ENCODE data around the gene RNASE9.
"Not testable (repeated sequence)": the region's sequence is repeated elsewhere in the genome, so short reads cannot be mapped to it uniquely, and the experiment has no call there.

Gene RNASE9

DNA sequence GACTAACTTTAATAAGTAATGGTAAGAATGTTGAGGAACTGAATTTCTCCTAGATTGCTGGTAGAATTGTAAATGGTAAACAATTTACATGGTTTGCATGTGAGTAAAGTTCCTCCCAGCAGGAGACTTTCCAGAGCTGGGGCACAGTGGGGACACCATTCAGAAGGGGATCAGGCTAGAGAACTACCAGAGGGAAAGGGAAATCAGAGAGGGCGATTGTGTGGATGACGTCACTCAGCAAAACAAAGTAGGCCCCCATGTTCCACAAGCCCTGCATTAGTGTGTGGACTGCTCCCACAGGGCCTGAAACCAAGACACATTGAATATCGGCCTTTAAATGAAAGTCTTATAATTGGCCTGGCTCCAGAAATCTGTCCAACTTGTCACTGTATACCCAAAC, 17.5 kb upstream of the RNASE9 start:
- Histone ChIP-seq H3K79me2 (ENCODE audit: insufficient read depth, low read length) (no peaks in the 10 kb centered on the region), H3K27me3 (ENCODE audit: insufficient read depth, low read length, poor library complexity) (peaks cover 10% of the 10 kb centered on the region), H3K4me3 (ENCODE audit: low read depth in 1 of 2, low read length in 2 of 2) (no peak overlapping the region), H3K4me2 (ENCODE audit: insufficient read depth, low read length) (no peak overlapping the region), H2AFZ (ENCODE audit: low read depth, low read length) (no peak overlapping the region), H3K4me1 (ENCODE audit: insufficient read depth, low read length) (no peaks in the 10 kb centered on the region), H3K9ac (ENCODE audit: low read depth, low read length) (no peak overlapping the region), H3K9me3 (ENCODE audit: insufficient read depth, low read length, severe bottlenecking) (no peaks in the 10 kb centered on the region), H4K20me1 (ENCODE audit: insufficient read depth, low read length) (no peaks in the 10 kb centered on the region), H3K36me3 (ENCODE audit: insufficient read depth, low read length) (no peaks in the 10 kb centered on the region), H3K27ac (ENCODE audit: low read length) (no peak overlapping the region)
- ATAC-seq (ENCODE audit: insufficient read depth, low read depth) (no peak), DNase-seq (no peak)
- TF ChIP-seq EZH2 (IDR thresholded peaks at IDR 0.05; ENCODE audit: borderline replicate concordance, low read depth, low read length, severe bottlenecking) = no peak
- TF ChIP-seq, protein P1, sequence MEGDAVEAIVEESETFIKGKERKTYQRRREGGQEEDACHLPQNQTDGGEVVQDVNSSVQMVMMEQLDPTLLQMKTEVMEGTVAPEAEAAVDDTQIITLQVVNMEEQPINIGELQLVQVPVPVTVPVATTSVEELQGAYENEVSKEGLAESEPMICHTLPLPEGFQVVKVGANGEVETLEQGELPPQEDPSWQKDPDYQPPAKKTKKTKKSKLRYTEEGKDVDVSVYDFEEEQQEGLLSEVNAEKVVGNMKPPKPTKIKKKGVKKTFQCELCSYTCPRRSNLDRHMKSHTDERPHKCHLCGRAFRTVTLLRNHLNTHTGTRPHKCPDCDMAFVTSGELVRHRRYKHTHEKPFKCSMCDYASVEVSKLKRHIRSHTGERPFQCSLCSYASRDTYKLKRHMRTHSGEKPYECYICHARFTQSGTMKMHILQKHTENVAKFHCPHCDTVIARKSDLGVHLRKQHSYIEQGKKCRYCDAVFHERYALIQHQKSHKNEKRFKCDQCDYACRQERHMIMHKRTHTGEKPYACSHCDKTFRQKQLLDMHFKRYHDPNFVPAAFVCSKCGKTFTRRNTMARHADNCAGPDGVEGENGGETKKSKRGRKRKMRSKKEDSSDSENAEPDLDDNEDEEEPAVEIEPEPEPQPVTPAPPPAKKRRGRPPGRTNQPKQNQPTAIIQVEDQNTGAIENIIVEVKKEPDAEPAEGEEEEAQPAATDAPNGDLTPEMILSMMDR (IDR thresholded peaks at IDR 0.05; ENCODE audit: borderline replicate concordance, extremely low read depth, low read length, poor library complexity, severe bottlenecking) = no peak

DNA sequence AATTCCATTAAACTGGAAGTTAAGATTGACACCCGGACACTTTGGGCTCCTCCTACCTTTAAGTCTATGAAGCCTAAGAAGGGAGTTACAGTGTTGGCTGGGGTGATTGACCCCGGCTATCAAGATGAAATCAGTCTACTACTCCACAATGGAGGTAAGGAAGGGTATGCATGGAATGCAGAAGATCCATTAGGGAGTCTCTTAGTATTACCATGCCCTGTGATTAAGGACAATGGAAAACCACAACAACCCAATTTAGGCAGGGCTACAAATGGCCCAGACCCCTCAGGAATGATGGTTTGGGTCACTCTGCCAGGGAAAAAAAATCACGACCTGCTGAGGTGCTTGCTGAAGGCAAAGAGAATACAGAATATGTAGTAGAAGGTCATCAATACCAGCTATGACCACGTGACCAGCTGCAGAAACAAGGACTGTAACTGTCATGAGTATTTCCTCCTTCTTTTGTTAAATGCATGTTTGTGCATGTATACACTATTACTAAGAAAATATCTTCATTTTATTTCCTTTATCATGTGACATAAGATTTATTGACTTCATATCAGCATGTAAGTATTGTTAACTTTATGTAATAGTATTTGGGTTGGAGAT, 11.6 kb upstream of the RNASE9 start:
- not testable (repeated sequence) for H3K4me3 ChIP-seq (ENCODE audit: low read depth in 1 of 2, low read length in 2 of 2); H3K36me3 ChIP-seq (ENCODE audit: insufficient read depth, low read length); H3K9me3 ChIP-seq (ENCODE audit: insufficient read depth, low read length, severe bottlenecking); H3K79me2 ChIP-seq (ENCODE audit: insufficient read depth, low read length); H4K20me1 ChIP-seq (ENCODE audit: insufficient read depth, low read length); H3K4me1 ChIP-seq (ENCODE audit: insufficient read depth, low read length); H3K9ac ChIP-seq (ENCODE audit: low read depth, low read length); H3K27ac ChIP-seq (ENCODE audit: low read length); H2AFZ ChIP-seq (ENCODE audit: low read depth, low read length); DNase-seq; ATAC-seq (ENCODE audit: insufficient read depth, low read depth); H3K27me3 ChIP-seq (ENCODE audit: insufficient read depth, low read length, poor library complexity); H3K4me2 ChIP-seq (ENCODE audit: insufficient read depth, low read length)

DNA sequence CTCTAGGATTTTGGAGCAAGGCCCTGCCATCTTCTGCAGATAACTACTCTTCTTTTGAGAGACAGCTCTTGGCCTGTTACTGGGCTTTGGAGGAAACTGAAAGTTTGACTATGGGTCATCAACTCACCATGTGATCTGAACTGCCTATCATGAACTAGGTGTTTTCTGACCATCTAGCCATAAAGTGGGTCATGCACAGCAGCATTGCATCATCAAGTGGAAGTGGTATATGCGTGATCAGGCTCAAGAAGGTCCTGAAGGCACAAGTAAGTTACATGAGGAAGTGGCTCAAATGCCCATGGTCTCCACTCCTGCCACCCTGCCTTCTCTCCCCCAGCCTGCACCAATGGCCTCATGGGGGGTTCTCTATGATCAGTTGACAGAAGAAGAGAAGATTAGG, 9.9 kb upstream of the RNASE9 start:
- not testable (repeated sequence) for H3K4me1 ChIP-seq (ENCODE audit: insufficient read depth, low read length)

DNA sequence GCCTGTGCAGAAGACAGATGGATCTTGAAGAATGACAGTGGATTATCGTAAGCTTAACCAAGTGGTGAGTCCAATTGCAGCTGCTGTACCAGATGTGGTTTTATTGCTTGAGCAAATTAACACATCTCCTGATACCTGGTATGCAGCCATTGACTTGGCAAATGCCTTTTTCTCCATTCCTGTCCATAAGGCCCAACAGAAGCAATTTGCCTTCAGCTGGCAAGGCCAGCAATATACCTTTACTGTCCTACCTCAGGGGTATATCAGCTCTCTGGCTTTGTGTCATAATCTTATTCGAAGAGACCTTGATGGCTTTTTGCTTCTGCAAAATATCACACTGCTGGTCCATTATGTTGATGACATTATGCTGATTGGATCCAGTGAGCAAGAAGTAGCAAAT, 9.0 kb upstream of the RNASE9 start:
- not testable (repeated sequence) for H3K79me2 ChIP-seq (ENCODE audit: insufficient read depth, low read length); ATAC-seq (ENCODE audit: insufficient read depth, low read depth); H2AFZ ChIP-seq (ENCODE audit: low read depth, low read length); H3K4me2 ChIP-seq (ENCODE audit: insufficient read depth, low read length); H3K36me3 ChIP-seq (ENCODE audit: insufficient read depth, low read length); H3K27ac ChIP-seq (ENCODE audit: low read length); H3K4me1 ChIP-seq (ENCODE audit: insufficient read depth, low read length); H3K9ac ChIP-seq (ENCODE audit: low read depth, low read length); H4K20me1 ChIP-seq (ENCODE audit: insufficient read depth, low read length); H3K4me3 ChIP-seq (ENCODE audit: low read depth in 1 of 2, low read length in 2 of 2); H3K9me3 ChIP-seq (ENCODE audit: insufficient read depth, low read length, severe bottlenecking); H3K27me3 ChIP-seq (ENCODE audit: insufficient read depth, low read length, poor library complexity); DNase-seq

More for the DNA sequence above, 9.9 kb upstream of the RNASE9 start:
- not testable (repeated sequence) for H3K27ac ChIP-seq (ENCODE audit: low read length); H3K36me3 ChIP-seq (ENCODE audit: insufficient read depth, low read length); H3K4me2 ChIP-seq (ENCODE audit: insufficient read depth, low read length); ATAC-seq (ENCODE audit: insufficient read depth, low read depth); H3K79me2 ChIP-seq (ENCODE audit: insufficient read depth, low read length); H2AFZ ChIP-seq (ENCODE audit: low read depth, low read length); H3K9ac ChIP-seq (ENCODE audit: low read depth, low read length); H3K4me3 ChIP-seq (ENCODE audit: low read depth in 1 of 2, low read length in 2 of 2); DNase-seq; H4K20me1 ChIP-seq (ENCODE audit: insufficient read depth, low read length); H3K9me3 ChIP-seq (ENCODE audit: insufficient read depth, low read length, severe bottlenecking); H3K27me3 ChIP-seq (ENCODE audit: insufficient read depth, low read length, poor library complexity)

DNA sequence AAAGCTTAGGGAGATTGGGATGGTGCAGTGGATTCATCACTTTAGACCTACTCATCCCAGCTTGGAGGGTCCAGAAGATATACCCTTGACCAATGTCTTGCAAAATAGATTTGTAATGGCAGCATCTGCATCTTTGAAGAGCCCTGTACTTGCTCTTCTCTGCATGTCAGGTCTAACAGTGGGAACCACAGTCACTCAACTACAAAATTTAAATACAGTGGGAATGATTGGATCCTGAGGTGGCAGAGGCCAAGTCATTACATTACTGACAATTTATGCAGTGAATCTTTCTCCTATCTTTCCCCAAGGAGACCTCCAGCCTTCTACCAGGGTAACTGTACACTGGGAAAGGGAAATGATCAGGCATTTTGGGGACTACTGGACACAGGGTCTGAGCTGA, 8.2 kb upstream of the RNASE9 start:
- ATAC-seq (ENCODE audit: insufficient read depth, low read depth) = no peak
- no peaks in the 10 kb centered on the region for H3K9me3 ChIP-seq (ENCODE audit: insufficient read depth, low read length, severe bottlenecking)
- no peak overlapping the region for H3K9ac ChIP-seq (ENCODE audit: low read depth, low read length)
- peaks cover 4% of the 10 kb centered on the region for H3K27me3 ChIP-seq (ENCODE audit: insufficient read depth, low read length, poor library complexity)
- no peaks in the 10 kb centered on the region for H4K20me1 ChIP-seq (ENCODE audit: insufficient read depth, low read length)
- no peaks in the 10 kb centered on the region for H3K36me3 ChIP-seq (ENCODE audit: insufficient read depth, low read length)
- no peak for DNase-seq
- no peak overlapping the region for H3K27ac ChIP-seq (ENCODE audit: low read length)
- no peak for TF ChIP-seq EZH2 (IDR thresholded peaks at IDR 0.05; ENCODE audit: borderline replicate concordance, low read depth, low read length, severe bottlenecking)
- TF ChIP-seq, protein P1 (IDR thresholded peaks at IDR 0.05; ENCODE audit: borderline replicate concordance, extremely low read depth, low read length, poor library complexity, severe bottlenecking) = no peak
- no peak overlapping the region for H3K4me3 ChIP-seq (ENCODE audit: low read depth in 1 of 2, low read length in 2 of 2)
- no peaks in the 10 kb centered on the region for H3K4me1 ChIP-seq (ENCODE audit: insufficient read depth, low read length)
- H3K4me2 ChIP-seq (ENCODE audit: insufficient read depth, low read length) = no peak overlapping the region
- H3K79me2 ChIP-seq (ENCODE audit: insufficient read depth, low read length) = no peaks in the 10 kb centered on the region
- no peak overlapping the region for H2AFZ ChIP-seq (ENCODE audit: low read depth, low read length)
